NCI-H526 (cell line): ENCODE results near the gene TAPBPL.
"Not testable (repeated sequence)": the region's sequence is repeated elsewhere in the genome, so short reads cannot be mapped to it uniquely, and the experiment has no call there.

Experiments
- DNase-seq, 2 experiments: peaks; one replicate each; lab custom pipeline; 2025; lab: John Stamatoyannopoulos, UW

Gene TAPBPL

GRCh38 chr12:6493497-6494257 lies 41.8 kb downstream of the TAPBPL start, which contains the start of gene NCAPD2:
Gene NCAPD2, plus strand, starts transcription at chr12:6494102. Its CDS starts 997 bp downstream, at chr12:6495099.
- peak; percentile 94 to 98 for DNase-seq

GRCh38 chr12:6494258-6494743 lies 42.5 kb downstream of the TAPBPL start:
- peak in 1 of 2 experiments; percentile 37 for DNase-seq

GRCh38 chr12:6494968-6495367 lies 43.1 kb downstream of the TAPBPL start:
- no peak for DNase-seq

DNA sequence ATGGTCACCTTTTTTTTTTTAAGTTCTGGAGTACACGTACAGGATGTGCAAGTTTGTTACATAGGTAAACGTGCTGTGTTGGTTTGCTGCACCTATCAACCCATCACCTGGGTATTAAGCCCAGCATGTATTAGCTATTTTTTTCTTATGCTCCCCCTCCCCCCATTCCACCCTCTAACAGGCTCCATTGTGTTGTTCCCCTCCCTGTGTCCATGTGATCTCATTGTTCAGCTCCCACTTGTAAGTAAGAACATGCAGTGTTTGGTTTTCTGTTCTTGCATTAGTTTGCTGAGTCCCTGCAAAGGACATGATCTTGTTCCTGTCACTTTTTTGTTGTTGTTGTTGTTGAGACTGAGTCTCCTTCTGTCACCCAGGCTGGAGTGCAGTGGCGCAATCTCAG lies 45.4 kb downstream of the TAPBPL start:
- not testable (repeated sequence) for DNase-seq

- no peak for DNase-seq
Measured at GRCh38 chr12:6500466-6500865, 48.6 kb downstream of the TAPBPL start.

- DNase-seq: no peak
Measured at GRCh38 chr12:6507102-6507998, 55.5 kb downstream of the TAPBPL start.

GRCh38 chr12:6508087-6508486 lies 56.2 kb downstream of the TAPBPL start:
- DNase-seq: no peak
